Stimulated activated CD8-positive, alpha-beta memory T cell treated with anti-CD3 and anti-CD28 coated beads, Interleukin-15, amount 100 ng/mL, for 48 hours (primary cell): Measurements from ENCODE around the gene CCDC92.
"Not testable (repeated sequence)": the region's sequence is repeated elsewhere in the genome, so short reads cannot be mapped to it uniquely, and the experiment has no call there.

ENCODE experiments used
- DNase-seq, 2 donors: peaks; one replicate each; pipeline ENCODE4 v3.0.0-alpha.2; 2020; ENCODE audit warnings: low read depth in 2 of 2

The CCDC92 gene

GRCh38 chr12:123949770-123950165, 22.9 kb downstream of the CCDC92 start:
- no peak for DNase-seq

GRCh38 chr12:123948796-123949769, 23.5 kb downstream of the CCDC92 start:
- no peak for DNase-seq

DNA sequence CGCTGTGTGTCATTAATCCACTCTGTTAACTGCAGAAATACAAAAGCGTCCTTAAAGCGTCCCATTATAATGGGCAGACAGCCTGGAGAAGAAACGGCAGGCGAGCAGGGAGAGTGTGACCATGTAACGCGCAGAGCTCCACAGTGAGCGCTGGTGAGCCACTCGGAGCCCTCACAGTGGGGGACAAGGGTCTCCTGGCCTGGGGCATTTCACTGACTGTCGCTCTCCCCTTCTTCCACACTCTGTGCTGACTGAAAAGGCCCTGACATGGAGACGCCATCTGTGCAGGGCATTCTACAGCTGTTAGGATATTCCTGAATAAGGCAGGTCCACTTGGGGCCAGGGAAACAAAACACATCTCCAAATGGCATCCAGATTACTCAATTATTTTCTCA, 24.2 kb downstream of the CCDC92 start:
- DNase-seq: no peak

DNA sequence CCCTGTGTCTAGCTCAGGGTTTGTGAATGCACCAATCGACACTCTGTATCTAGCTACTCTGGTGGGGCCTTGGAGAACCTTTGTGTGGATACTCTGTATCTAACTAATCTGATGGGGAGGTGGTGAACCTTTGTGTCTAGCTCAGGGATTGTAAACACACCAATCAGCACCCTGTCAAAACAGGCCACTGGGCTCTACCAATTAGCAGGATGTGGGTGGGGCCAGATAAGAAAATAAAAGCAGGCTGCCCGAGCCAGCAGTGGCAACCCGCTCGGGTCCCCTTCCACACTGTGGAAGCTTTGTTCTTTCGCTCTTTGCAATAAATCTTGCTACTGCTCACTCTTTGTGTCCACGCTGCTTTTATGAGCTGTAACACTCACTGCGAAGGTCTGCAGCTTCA, 25.1 kb downstream of the CCDC92 start:
- DNase-seq: not testable (repeated sequence)

DNA sequence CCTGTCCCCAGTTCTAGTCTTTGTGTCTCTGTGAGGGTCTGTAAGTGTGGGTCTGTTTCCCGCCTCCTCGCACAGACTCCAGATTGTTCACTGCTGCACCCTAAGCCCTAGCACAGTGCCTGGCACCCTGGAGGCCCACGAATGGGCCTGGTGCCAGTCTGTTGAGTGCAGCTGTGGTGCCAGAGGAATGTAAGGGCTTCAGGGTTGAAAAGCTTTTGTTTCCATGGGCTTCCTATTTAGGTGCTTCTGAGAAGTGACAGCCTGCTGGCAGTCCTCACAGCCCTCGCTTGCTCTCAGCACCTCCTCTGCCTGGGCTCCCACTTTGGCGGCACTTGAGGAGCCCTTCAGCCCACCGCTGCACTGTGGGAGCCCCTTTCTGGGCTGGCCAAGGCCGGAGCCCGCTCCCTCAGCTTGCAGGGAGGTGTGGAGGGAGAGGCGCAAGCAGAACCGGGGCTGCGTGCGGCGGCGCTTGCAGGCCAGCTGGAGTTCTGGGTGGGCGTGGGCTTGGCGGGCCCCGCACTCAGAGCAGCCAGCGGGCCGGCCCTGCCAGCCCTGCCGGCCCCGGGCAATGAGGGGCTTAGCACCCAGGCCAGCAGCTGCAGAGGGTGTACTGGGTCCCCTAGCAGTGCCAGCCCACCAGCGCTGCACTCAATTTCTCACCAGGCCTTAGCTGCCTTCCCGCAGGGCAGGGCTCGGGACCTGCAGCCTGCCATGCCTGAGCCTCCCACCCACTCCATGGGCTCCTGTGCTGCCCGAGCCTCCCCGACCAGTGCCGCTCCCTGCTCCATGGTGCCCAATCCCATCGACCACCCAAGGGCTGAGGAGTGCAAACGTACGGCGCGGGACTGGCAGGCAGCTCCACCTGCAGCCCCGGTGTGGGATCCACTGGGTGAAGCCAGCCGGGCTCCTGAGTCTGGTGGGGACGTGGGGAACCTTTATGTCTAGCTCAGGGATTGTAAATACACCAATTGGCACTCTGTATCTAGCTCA, 25.8 kb downstream of the CCDC92 start:
- not testable (repeated sequence) for DNase-seq

DNA sequence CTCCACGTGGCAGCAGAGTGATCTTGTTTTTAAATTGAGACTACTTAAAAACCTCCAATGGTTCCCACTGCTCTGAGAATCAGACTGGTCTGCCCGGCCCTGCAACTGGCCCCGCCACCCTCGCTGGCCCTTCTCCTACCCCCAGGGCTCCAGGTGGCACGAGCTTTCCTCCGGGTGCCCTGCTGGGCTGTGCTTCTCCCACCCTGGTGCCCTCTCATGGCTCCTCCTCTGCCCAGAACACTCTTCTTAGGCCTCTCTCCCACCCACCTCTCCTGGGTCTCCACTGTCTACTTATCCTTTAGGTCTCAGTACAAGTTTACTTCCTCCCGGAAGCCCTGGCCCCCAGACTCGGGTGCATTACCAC, 26.5 kb downstream of the CCDC92 start:
- DNase-seq: no peak

DNA sequence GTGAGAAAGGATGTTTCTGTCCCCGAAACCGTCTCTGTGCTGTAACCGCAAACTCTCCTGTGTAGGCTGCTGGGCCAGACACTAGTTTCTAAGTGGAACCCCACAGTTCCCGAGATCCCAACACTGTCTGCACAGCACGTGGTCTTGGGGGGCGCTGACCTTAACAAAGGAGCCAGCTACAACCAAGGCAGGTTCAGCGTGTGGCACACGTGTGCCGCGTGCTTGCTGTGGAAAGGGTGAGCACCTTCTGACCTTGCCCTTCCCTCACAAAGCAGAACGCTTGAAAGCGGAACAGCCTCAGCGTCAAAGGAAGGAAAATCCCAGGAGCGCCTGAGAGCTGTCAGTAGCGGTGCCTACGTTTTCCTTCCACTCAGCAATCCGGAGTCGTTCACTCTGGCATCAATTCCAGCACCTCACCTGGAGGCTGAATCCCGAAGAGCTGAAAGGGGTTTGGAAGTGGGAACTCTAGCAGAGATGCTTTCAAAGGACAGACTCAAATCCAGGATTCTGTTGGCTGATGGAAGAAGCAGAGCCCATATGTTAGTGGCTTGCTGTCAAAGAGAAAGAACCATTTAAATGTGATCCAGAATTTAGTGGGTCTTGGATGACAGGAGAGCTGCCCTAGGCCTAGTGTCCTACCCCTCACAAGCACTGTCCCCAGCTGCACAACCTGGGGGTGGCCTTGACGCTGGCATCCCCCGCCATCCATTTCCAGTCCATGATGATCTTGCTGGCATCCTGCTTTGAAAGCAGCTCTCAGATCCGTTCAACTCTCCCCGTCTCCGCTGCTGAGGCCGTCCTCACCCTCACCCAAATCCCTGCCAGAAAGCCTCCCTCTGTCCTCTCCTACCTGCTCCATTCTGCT, 27.1 kb downstream of the CCDC92 start:
- DNase-seq: no peak

DNA sequence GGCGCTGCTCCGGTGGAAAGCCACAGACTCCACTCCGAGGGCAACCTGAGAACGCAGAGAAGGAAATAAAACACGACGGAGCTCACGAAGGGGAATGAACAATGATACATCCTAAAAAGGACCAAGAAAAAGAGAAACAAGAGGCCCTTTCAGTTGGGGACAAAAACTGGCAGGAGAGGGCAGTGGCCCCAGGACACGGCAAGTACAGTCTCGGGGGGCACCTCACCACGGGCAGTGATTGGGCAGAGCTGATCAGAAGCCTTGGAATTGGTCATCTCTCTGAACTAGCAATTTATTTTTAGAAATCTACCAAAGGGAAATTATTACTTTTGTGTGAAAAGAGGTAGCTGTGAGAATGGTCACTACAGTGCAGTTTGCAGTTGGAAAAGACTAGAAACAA, 27.9 kb downstream of the CCDC92 start:
- DNase-seq: no peak

GRCh38 chr12:123943816-123944215, 28.8 kb downstream of the CCDC92 start:
- no peak for DNase-seq

DNA sequence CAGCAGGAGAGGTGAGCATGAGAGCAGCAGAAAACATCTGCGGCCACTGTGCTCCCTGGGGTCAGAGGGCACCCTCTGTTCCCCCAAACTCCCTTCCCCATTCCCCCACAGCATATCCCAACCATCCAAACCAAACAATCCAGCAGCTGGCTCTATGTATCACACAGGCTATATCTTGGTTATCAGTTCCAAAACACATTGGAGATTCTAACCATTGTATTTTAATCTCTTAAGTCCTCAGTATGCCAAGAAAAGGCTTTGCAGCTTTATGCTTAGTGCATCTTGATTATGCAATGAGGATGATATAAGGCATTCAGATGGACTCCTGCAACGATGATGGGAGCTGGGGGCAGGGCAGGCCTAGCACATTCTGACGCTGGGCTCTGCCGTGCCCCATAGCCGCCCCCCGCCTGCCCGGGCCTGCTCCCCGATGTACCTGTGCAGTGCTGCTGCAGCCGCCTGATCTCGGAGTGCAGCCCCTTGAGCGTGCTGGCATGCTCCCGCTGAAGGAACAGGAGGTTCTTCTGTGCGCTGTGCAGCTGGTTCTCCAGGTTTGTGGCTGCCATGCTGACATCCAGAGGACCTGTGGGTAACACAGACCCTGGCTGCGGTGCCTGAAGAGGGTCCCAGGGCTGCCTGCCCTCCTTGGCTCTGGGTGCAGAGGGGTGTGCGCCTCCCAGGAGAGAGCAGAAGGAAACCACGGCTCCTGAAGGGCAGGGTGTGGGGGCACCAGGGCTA, 29.6 kb downstream of the CCDC92 start:
- no peak for DNase-seq

DNA sequence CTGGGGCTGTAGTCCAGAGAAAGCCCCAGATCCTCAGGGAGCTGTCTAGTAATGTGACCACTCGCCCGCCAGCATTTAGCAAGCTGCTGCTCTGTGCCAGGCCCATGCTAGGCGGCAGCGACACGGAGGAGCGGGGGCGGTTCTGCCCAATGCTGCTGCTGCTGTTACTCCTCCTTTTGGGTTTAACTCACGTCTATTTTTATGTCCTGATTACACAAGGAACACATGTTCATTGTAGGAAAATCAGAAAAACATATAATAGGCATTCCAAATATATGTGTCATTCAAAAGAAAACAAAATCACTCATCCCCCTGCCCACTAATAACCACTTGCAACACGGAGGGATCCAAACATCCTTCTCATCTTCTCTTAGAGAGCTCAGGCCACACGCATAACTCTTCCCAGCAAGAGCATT, 30.4 kb downstream of the CCDC92 start:
- no peak for DNase-seq

- DNase-seq: no peak
Observed at GRCh38 chr12:123941624-123942237, 30.9 kb downstream of the CCDC92 start.

DNA sequence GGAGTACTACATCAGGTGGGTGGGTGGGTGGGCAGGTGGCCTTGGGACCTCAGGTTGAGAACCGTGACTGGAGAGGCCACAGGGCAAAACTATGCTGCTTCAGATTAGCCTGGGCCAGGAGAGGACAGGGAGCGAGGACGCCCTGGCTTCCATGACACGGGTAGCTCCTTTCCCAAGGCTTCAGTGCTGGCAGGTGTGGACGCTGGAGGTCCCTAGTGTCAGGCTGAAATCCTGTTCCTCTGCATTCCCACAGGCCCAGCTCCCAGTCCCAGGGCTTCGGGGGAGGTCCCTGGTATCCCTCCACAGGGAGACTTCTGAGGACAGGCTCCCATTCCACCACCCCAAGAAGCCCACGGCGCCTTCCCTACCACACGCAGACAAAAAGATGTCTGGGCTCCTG, 31.6 kb downstream of the CCDC92 start:
- no peak for DNase-seq

DNA sequence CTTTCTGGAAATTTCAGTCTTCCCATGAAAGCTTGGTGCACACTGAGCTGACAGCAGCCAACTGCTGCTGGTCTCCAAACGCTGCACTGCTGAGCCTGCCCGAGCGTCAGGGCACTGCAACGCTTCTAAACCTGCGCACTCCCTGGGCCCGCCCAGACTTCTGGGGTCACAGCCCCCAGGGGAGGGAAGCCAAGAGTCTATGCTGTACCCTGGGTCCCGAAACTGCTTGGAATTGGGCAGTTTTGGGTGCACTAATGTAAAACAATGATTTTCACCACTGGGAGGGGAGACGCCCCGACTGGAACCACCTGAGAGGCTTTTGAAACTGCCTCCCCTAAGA, 32.0 kb downstream of the CCDC92 start:
- no peak for DNase-seq

GRCh38 chr12:123939716-123940626, 32.7 kb downstream of the CCDC92 start:
- no peak for DNase-seq

DNA sequence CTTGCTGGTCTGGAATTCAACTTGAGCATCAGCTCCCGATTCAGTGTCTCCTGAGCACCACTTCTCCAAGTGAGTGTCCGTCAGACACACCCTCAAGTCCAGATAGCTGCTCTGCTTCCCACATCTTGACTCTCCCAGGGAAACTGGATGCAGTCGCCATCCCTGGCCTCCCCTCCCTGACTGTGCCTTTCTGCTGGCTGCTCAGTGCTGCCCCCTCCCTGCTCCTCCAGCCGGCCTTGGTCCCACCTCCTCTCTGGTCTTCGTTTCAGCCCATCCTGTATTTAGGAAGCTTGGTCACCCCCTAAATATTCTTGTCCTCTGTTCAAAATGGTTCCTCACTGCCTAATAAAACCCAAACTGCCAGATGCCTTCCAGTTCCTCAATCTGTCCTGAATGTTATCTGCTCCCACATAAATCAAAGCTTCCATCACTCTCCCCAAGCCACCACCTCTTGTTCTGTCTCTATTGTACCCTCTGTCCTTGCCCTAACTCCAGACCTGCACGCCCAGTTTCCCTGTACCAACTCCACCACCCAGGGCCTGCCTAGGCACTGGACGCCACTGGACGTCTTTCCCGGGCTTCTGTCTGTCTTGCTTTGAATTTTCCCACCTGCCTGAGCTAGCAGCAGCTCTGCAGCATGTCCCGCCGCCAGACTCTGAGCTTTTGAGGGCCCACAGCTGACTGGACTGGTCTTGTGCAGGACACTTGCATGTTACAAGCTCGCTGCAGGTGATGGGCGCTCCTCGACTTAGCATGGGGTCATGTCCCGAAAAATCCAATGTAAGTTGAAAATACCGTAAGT, 33.8 kb downstream of the CCDC92 start:
- DNase-seq: no peak

DNA sequence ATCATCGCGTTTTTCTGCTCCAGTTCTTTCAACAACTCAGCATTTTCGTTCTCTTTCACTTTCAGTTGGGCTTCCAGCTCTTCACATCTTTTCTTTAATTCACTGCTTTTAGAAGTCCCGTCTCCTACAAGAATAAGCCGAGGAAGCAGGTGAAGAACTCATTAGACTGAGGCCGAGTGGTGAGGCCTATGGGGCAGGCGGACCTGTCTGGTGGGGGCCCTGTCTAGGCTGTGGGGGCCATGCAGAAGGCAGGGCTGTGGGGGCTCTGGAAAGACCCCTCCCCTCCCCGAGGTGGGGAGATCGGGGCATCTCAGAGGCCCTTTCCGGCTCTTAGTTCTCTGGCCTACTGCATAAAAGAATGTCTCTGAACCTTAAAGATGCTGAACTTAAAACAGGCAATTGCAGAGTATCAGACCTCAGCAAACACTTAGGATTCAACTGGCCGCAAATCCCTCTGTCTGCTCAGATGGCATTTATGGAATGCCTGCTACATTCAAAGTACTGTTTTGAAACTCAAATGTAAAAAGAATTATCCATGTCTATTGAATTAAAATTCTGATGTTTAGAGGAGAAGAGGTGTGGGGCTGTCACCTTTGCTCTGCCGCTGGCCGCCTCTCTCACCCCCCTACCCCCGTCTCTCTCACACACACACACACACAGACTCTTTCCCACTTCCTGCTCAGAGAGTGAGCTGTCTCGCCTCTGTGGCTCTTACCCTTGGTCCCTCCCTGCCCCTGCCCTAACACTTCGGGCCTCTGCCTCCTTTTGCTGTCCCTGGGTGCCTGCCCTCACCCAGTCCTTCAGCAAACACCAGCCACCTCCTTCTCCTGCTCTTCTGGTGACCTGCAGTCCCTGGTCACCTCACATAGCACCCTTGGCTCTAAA, 34.7 kb downstream of the CCDC92 start:
- peak; percentile 22 to 30 for DNase-seq
